Measurements from ENCODE around the gene RIN3.

Gene RIN3

GRCh38 chr14:92694807-92695206 lies 181.2 kb downstream of the RIN3 start:
- no peak for DNase-seq

GRCh38 chr14:92695562-92695961 lies 182.0 kb downstream of the RIN3 start:
- no peak for DNase-seq

- DNase-seq = no peak
Observed at GRCh38 chr14:92696366-92696765, 182.8 kb downstream of the RIN3 start.

- no peak for DNase-seq
Observed at GRCh38 chr14:92698393-92698792, 184.8 kb downstream of the RIN3 start.

GRCh38 chr14:92701826-92702225 lies 188.2 kb downstream of the RIN3 start:
- DNase-seq = no peak

- DNase-seq = no peak
Observed at GRCh38 chr14:92702441-92702918, 188.9 kb downstream of the RIN3 start.

- DNase-seq = no peak
Observed at GRCh38 chr14:92703516-92703915, 189.9 kb downstream of the RIN3 start.

- no peak for DNase-seq
Observed at GRCh38 chr14:92704036-92704804, 190.6 kb downstream of the RIN3 start.

- DNase-seq = no peak
Observed at GRCh38 chr14:92704821-92705220, 191.2 kb downstream of the RIN3 start.

- DNase-seq = no peak
Observed at GRCh38 chr14:92706386-92706785, 192.8 kb downstream of the RIN3 start.

- DNase-seq = no peak
Observed at GRCh38 chr14:92709340-92710000, 195.9 kb downstream of the RIN3 start.

GRCh38 chr14:92710001-92710341 lies 196.4 kb downstream of the RIN3 start:
- no peak for DNase-seq

- no peak for DNase-seq
Observed at GRCh38 chr14:92711976-92712653, 198.5 kb downstream of the RIN3 start.

- no peak for DNase-seq
Observed at GRCh38 chr14:92712654-92713051, 199.1 kb downstream of the RIN3 start.

GRCh38 chr14:92714739-92715307 lies 201.2 kb downstream of the RIN3 start:
- DNase-seq = peak; percentile 82

- DNase-seq = no peak
Observed at GRCh38 chr14:92716131-92716530, 202.6 kb downstream of the RIN3 start.

- no peak for DNase-seq
Observed at GRCh38 chr14:92717571-92718042, 204.0 kb downstream of the RIN3 start.

GRCh38 chr14:92718664-92719063 lies 205.1 kb downstream of the RIN3 start:
- DNase-seq = no peak

GRCh38 chr14:92719421-92719820 lies 205.8 kb downstream of the RIN3 start:
- no peak for DNase-seq

GRCh38 chr14:92719890-92720323 lies 206.3 kb downstream of the RIN3 start:
- no peak for DNase-seq

GRCh38 chr14:92724516-92725340 lies 211.1 kb downstream of the RIN3 start:
- DNase-seq = no peak

GRCh38 chr14:92726135-92726932 lies 212.8 kb downstream of the RIN3 start:
- no peak for DNase-seq

Measured in NCI-H82 (cell line).